B cell (primary cell): ENCODE measurements around the gene ELAPOR1. TPM values are rescaled to one million over a fixed set of nuclear protein-coding genes. Genes with fewer than 3 reads are reported as not detected.

ENCODE experiments used
- ATAC-seq: fragments of 200-7000 bp; cut with Tn5 transposase; one replicate; pipeline ENCODE4 v1.10.0; 2021; ENCODE audit warnings: low read depth, mild to moderate bottlenecking, moderate number of reproducible peaks, moderate library complexity
- CTCF ChIA-PET: fragments of 350-600 bp; sonication (Branson Sonifier 250); formaldehyde crosslinking; loops from one replicate; lab custom pipeline; 2021; ENCODE audit warnings: antibody characterized with exemption, inconsistent platforms; lab: Charles Lee
- POLR2A ChIA-PET: fragments of 350-600 bp; sonication (Branson Sonifier 250); formaldehyde crosslinking; loops from one replicate; lab custom pipeline; 2021; ENCODE audit warnings: antibody characterized with exemption; lab: Charles Lee
- DNase-seq: peaks from one replicate; pipeline ENCODE4 v3.0.0; 2013
- H2AFZ ChIP-seq: 2 replicates; pipeline ENCODE4 v1.6.1; 2012; ENCODE audit warnings: mild to moderate bottlenecking, low read depth, low read length; ENCODE audit not compliant: insufficient read depth, poor library complexity, severe bottlenecking
- H3K27ac ChIP-seq, 2 donors: 1 replicate in 1 of 2; 2 replicates in 1 of 2; pipeline ENCODE4 v1.5.1; 2012 to 2013; ENCODE audit warnings: low read length in 2 of 2, mild to moderate bottlenecking in 2 of 2, moderate library complexity in 1 of 2
- H3K27me3 ChIP-seq, 4 experiments: fragments of 200-600 bp in 1 of 4; sonication (generic) in 1 of 4; replicated peaks in 1 of 4; 1 replicate in 2 of 4; 2 replicates in 2 of 4; pipeline versions ENCODE4 v1.6.1 to v1.7.0; 2013 to 2016; ENCODE audit warnings: low read length in 3 of 4, mild to moderate bottlenecking in 2 of 4, mixed read lengths in 1 of 4, moderate library complexity in 1 of 4; ENCODE audit not compliant: insufficient read depth in 4 of 4, control insufficient read depth in 3 of 4; ENCODE audit errors: control extremely low read depth in 1 of 4
- H3K36me3 ChIP-seq, 2 experiments: replicated peaks in 1 of 2; 1 replicate in 1 of 2; 2 replicates in 1 of 2; pipeline versions ENCODE4 v1.6.1 to v1.7.1; 2013; ENCODE audit warnings: low read length in 1 of 2; ENCODE audit not compliant: insufficient read depth in 2 of 2, control insufficient read depth in 1 of 2; ENCODE audit errors: control extremely low read depth in 1 of 2, extremely low read depth in 1 of 2
- H3K4me1 ChIP-seq, 2 donors: fragments of 200-600 bp in 1 of 2; sonication (generic) in 1 of 2; 1 replicate in 1 of 2; 2 replicates in 1 of 2; pipeline versions ENCODE4 v1.5.1 to v1.6.1; 2013 to 2017; ENCODE audit warnings: low read length in 2 of 2; ENCODE audit not compliant: control insufficient read depth in 2 of 2, insufficient read depth in 2 of 2
- H3K4me2 ChIP-seq: replicated peaks from 2 replicates; pipeline ENCODE3; 2012; ENCODE audit warnings: mild to moderate bottlenecking, low read depth, low read length; ENCODE audit not compliant: poor library complexity, severe bottlenecking
- H3K4me3 ChIP-seq, 5 experiments: fragments of 200-600 bp in 1 of 5; sonication (generic) in 1 of 5; 1 replicate in 3 of 5; 2 replicates in 2 of 5; pipeline versions ENCODE4 v1.5.1 to v1.7.0; 2011 to 2016; ENCODE audit warnings: low read length in 4 of 5, mild to moderate bottlenecking in 4 of 5, low read depth in 2 of 5, control low read depth in 1 of 5, moderate library complexity in 1 of 5; ENCODE audit not compliant: insufficient read depth in 1 of 5; ENCODE audit errors: control extremely low read depth in 1 of 5, extremely low read depth in 1 of 5
- H3K79me2 ChIP-seq: fragments of 200-600 bp; sonication (generic); one replicate; pipeline ENCODE4 v1.6.0; 2016; ENCODE audit warnings: low read length; ENCODE audit not compliant: control insufficient read depth, insufficient read depth
- H3K9ac ChIP-seq: fragments of 200-600 bp; sonication (generic); 2 replicates; pipeline ENCODE4 v1.6.1; 2017; ENCODE audit warnings: mild to moderate bottlenecking, low read length, moderate library complexity
- H3K9me3 ChIP-seq, 3 donors: one replicate each; pipeline versions ENCODE4 v1.6.1 to v1.7.1; 2013; ENCODE audit warnings: low read length in 2 of 3; ENCODE audit not compliant: control insufficient read depth in 2 of 3, insufficient read depth in 1 of 3; ENCODE audit errors: control extremely low read depth in 1 of 3
- H4K20me1 ChIP-seq: 2 replicates; pipeline ENCODE4 v1.6.0; 2012; ENCODE audit warnings: mild to moderate bottlenecking, low read length; ENCODE audit not compliant: insufficient read depth, control insufficient read depth, poor library complexity, severe bottlenecking
- H3K27ac Mint-ChIP-seq: one replicate; pipeline ENCODE4 v1.8.0; 2021; ENCODE audit warnings: mixed read lengths
- H3K27me3 Mint-ChIP-seq: one replicate; pipeline ENCODE4 v1.8.0; 2021; ENCODE audit warnings: mixed read lengths
- H3K4me1 Mint-ChIP-seq: one replicate; pipeline ENCODE4 v1.8.0; 2021; ENCODE audit warnings: mixed read lengths
- H3K4me3 Mint-ChIP-seq: one replicate; pipeline ENCODE4 v1.8.0; 2021; ENCODE audit warnings: mixed read lengths
- H3K9me3 Mint-ChIP-seq: one replicate; pipeline ENCODE4 v1.8.0; 2022; ENCODE audit warnings: mixed read lengths; ENCODE audit not compliant: insufficient read depth
- CTCF ChIP-seq: fragments of 200-600 bp; IDR thresholded peaks from one replicate; pipeline ENCODE4 v1.8.0; 2022; ENCODE audit warnings: antibody characterized with exemption, mild to moderate bottlenecking
- EZH2 ChIP-seq: IDR thresholded peaks from 2 replicates; pipeline ENCODE4 v1.6.1; 2012; ENCODE audit warnings: borderline replicate concordance, low read depth, mild to moderate bottlenecking, moderate library complexity, low read length; ENCODE audit not compliant: insufficient read depth, poor library complexity, severe bottlenecking
- WGBS: methylation state at CpG from one replicate; pipeline ENCODE4 v1.1.5; 2013; ENCODE audit warnings: missing lambda C conversion rate; ENCODE audit not compliant: insufficient coverage; 5-methylcytosine and 5-hydroxymethylcytosine counted together
- intact Hi-C: fragments of 100-400 bp; cut with micrococcal nuclease; formaldehyde crosslinking; loops from one replicate; pipeline ENCODE4 v1.10.0; 2022
- polyA plus RNA-seq: library from polyadenylated mRNA; depleted of rRNA; stranded (reverse); fragments of >200 nt; gene quantifications from 2 replicates; pipeline ENCODE4 v1.2.3, GENCODE V29; 2012
- total RNA-seq, 2 donors: library from RNA; stranded (reverse); fragments of 120-200 nt in 1 of 2; gene quantifications; 1 replicate in 1 of 2; 2 replicates in 1 of 2; pipeline versions ENCODE4 v1.2.3 to v1.2.4, GENCODE V29; 2013 to 2022

Gene ELAPOR1
- total and polyA plus RNA-seq, 2 donors (not counting 1 experiment from before 2014, with no cell fraction given), result 2.2 to 2.3 TPM

- Histone ChIP-seq H3K9ac (no peak overlapping the region), H2AFZ (no peak overlapping the region), H3K27ac (no peak overlapping the region), H3K79me2 (peaks cover 18% of the 10 kb centered on the region), H3K4me3 (no peak overlapping the region), H3K9me3 (no peaks in the 10 kb centered on the region), H4K20me1 (no peaks in the 10 kb centered on the region), H3K36me3 (peaks cover 0 to 29% of the 10 kb centered on the region in 2 experiments), H3K4me2 (no peak overlapping the region), H3K4me1 (no peaks in the 10 kb centered on the region), H3K27me3 (no peaks in the 10 kb centered on the region)
- no peaks in the 10 kb centered on the region for H3K9me3 Mint-ChIP-seq
- ATAC-seq (no peak), DNase-seq (no peak)
- peaks cover 1% of the 10 kb centered on the region for H3K4me1 Mint-ChIP-seq
- intact Hi-C loops, result no loop called here
- H3K27ac Mint-ChIP-seq, result no peak overlapping the region
- ChIA-PET CTCF (interaction anchor here (1.3 kb wide), 1 partner anchor 44 kb away, joined by 3 read pairs; a partner anchor contains a TSS), POLR2A (interaction anchor here (0.7 kb wide), 2 partner anchors 31 to 1734 kb away, joined by 3 read pairs; no protein-coding TSS in a partner anchor)
- no peak overlapping the region for H3K4me3 Mint-ChIP-seq
- TF ChIP-seq CTCF, result no peak
- no peak for TF ChIP-seq EZH2
- WGBS, result no CpG with 5 or more reads among the region's 1 CpG
- no peaks in the 10 kb centered on the region for H3K27me3 Mint-ChIP-seq
These were observed 44.6 kb upstream of the ELAPOR1 start for GRCh38 chr1:109069294-109069693.
